ENCODE measurements around the gene PGGHG.

PGGHG gene

GRCh38 chr11:250740-251299 is 38.1 kb upstream of the PGGHG start:
- H3K36me3 ChIP-seq (ENCODE audit: insufficient read depth, low read length): peaks cover 81% of the 10 kb centered on the region
- 0 out of 2 replicates have a peak overlapping the region, but pooled peaks have one; percentile 2 for H3K27ac ChIP-seq (ENCODE audit: low read length)
- DNase-seq: peak; percentile 70
- H3K27me3 ChIP-seq (ENCODE audit: insufficient read depth, low read length, poor library complexity): no peaks in the 10 kb centered on the region
- H2AFZ ChIP-seq (ENCODE audit: low read depth, low read length): no peak overlapping the region
- no peak overlapping the region for H3K9ac ChIP-seq (ENCODE audit: low read depth, low read length)
- TF ChIP-seq CTCF (IDR thresholded peaks at IDR 0.05; ENCODE audit: borderline replicate concordance, extremely low read depth, low read length, poor library complexity, severe bottlenecking) (peak; percentile 73), EZH2 (IDR thresholded peaks at IDR 0.05; ENCODE audit: borderline replicate concordance, low read depth, low read length, severe bottlenecking) (no peak)
- H3K4me2 ChIP-seq (ENCODE audit: insufficient read depth, low read length): no peak overlapping the region
- H3K9me3 ChIP-seq (ENCODE audit: insufficient read depth, low read length, severe bottlenecking): no peaks in the 10 kb centered on the region
- 0 out of 2 replicates have a peak, but pooled peaks cover 2% of the 10 kb centered on the region for H3K79me2 ChIP-seq (ENCODE audit: insufficient read depth, low read length)
- peaks cover 5% of the 10 kb centered on the region; the same call in 1 of the 2 replicates for H4K20me1 ChIP-seq (ENCODE audit: insufficient read depth, low read length)
- peak; percentile 88 for ATAC-seq (ENCODE audit: insufficient read depth, low read depth)
- no peaks in the 10 kb centered on the region for H3K4me1 ChIP-seq (ENCODE audit: insufficient read depth, low read length)
- H3K4me3 ChIP-seq (ENCODE audit: low read depth in 1 of 2, low read length in 2 of 2): no peak overlapping the region

GRCh38 chr11:251550-251949 is 37.4 kb upstream of the PGGHG start:
- Histone ChIP-seq H3K9me3 (ENCODE audit: insufficient read depth, low read length, severe bottlenecking) (no peaks in the 10 kb centered on the region), H4K20me1 (ENCODE audit: insufficient read depth, low read length) (peaks cover 5% of the 10 kb centered on the region; the same call in 1 of the 2 replicates), H3K4me2 (ENCODE audit: insufficient read depth, low read length) (no peak overlapping the region), H3K9ac (ENCODE audit: low read depth, low read length) (no peak overlapping the region), H3K4me1 (ENCODE audit: insufficient read depth, low read length) (no peaks in the 10 kb centered on the region), H2AFZ (ENCODE audit: low read depth, low read length) (no peak overlapping the region), H3K27me3 (ENCODE audit: insufficient read depth, low read length, poor library complexity) (no peaks in the 10 kb centered on the region), H3K36me3 (ENCODE audit: insufficient read depth, low read length) (peaks cover 73% of the 10 kb centered on the region), H3K79me2 (ENCODE audit: insufficient read depth, low read length) (0 out of 2 replicates have a peak, but pooled peaks cover 2% of the 10 kb centered on the region), H3K27ac (ENCODE audit: low read length) (no peak overlapping the region), H3K4me3 (ENCODE audit: low read depth in 1 of 2, low read length in 2 of 2) (no peak overlapping the region)
- ATAC-seq (ENCODE audit: insufficient read depth, low read depth) (no peak), DNase-seq (no peak)
- TF ChIP-seq CTCF (IDR thresholded peaks at IDR 0.05; ENCODE audit: borderline replicate concordance, extremely low read depth, low read length, poor library complexity, severe bottlenecking) (peak; percentile 21), EZH2 (IDR thresholded peaks at IDR 0.05; ENCODE audit: borderline replicate concordance, low read depth, low read length, severe bottlenecking) (no peak)

- Histone ChIP-seq H3K36me3 (ENCODE audit: insufficient read depth, low read length) (peaks cover 62% of the 10 kb centered on the region), H3K79me2 (ENCODE audit: insufficient read depth, low read length) (0 out of 2 replicates have a peak, but pooled peaks cover 2% of the 10 kb centered on the region), H3K27ac (ENCODE audit: low read length) (no peak overlapping the region), H3K4me1 (ENCODE audit: insufficient read depth, low read length) (no peaks in the 10 kb centered on the region), H3K4me3 (ENCODE audit: low read depth in 1 of 2, low read length in 2 of 2) (no peak overlapping the region), H4K20me1 (ENCODE audit: insufficient read depth, low read length) (peaks cover 5% of the 10 kb centered on the region; the same call in 1 of the 2 replicates), H3K27me3 (ENCODE audit: insufficient read depth, low read length, poor library complexity) (no peaks in the 10 kb centered on the region), H2AFZ (ENCODE audit: low read depth, low read length) (no peak overlapping the region), H3K4me2 (ENCODE audit: insufficient read depth, low read length) (no peak overlapping the region), H3K9ac (ENCODE audit: low read depth, low read length) (no peak overlapping the region), H3K9me3 (ENCODE audit: insufficient read depth, low read length, severe bottlenecking) (no peaks in the 10 kb centered on the region)
- TF ChIP-seq EZH2 (IDR thresholded peaks at IDR 0.05; ENCODE audit: borderline replicate concordance, low read depth, low read length, severe bottlenecking): no peak
- ATAC-seq (ENCODE audit: insufficient read depth, low read depth): no peak
- DNase-seq: no peak
Observed at GRCh38 chr11:252666-253065, 36.3 kb upstream of the PGGHG start.

GRCh38 chr11:253160-253885 is 35.6 kb upstream of the PGGHG start:
- no peak for TF ChIP-seq EZH2 (IDR thresholded peaks at IDR 0.05; ENCODE audit: borderline replicate concordance, low read depth, low read length, severe bottlenecking)
- TF ChIP-seq CTCF (IDR thresholded peaks at IDR 0.05; ENCODE audit: borderline replicate concordance, extremely low read depth, low read length, poor library complexity, severe bottlenecking): no peak
- H3K27me3 ChIP-seq (ENCODE audit: insufficient read depth, low read length, poor library complexity): no peaks in the 10 kb centered on the region
- ATAC-seq (ENCODE audit: insufficient read depth, low read depth) (no peak), DNase-seq (no peak)
- peaks cover 5% of the 10 kb centered on the region; the same call in 1 of the 2 replicates for H4K20me1 ChIP-seq (ENCODE audit: insufficient read depth, low read length)
- H3K4me2 ChIP-seq (ENCODE audit: insufficient read depth, low read length): no peak overlapping the region
- no peaks in the 10 kb centered on the region for H3K4me1 ChIP-seq (ENCODE audit: insufficient read depth, low read length)
- no peak overlapping the region for H3K9ac ChIP-seq (ENCODE audit: low read depth, low read length)
- no peak overlapping the region for H3K27ac ChIP-seq (ENCODE audit: low read length)
- H3K4me3 ChIP-seq (ENCODE audit: low read depth in 1 of 2, low read length in 2 of 2): no peak overlapping the region
- no peaks in the 10 kb centered on the region for H3K9me3 ChIP-seq (ENCODE audit: insufficient read depth, low read length, severe bottlenecking)
- 0 out of 2 replicates have a peak, but pooled peaks cover 2% of the 10 kb centered on the region for H3K79me2 ChIP-seq (ENCODE audit: insufficient read depth, low read length)
- peaks cover 56% of the 10 kb centered on the region for H3K36me3 ChIP-seq (ENCODE audit: insufficient read depth, low read length)
- H2AFZ ChIP-seq (ENCODE audit: low read depth, low read length): no peak overlapping the region
